Activated CD4-positive, alpha-beta T cell treated with anti-CD3 and anti-CD28 coated beads for 24 hours (primary cell): Measurements from ENCODE around the gene STK32C.

ENCODE experiments used
- DNase-seq, 2 donors: peaks; one replicate each; pipeline ENCODE4 v3.0.0-alpha.2; 2020; ENCODE audit warnings: low read depth in 2 of 2

Gene STK32C

DNA sequence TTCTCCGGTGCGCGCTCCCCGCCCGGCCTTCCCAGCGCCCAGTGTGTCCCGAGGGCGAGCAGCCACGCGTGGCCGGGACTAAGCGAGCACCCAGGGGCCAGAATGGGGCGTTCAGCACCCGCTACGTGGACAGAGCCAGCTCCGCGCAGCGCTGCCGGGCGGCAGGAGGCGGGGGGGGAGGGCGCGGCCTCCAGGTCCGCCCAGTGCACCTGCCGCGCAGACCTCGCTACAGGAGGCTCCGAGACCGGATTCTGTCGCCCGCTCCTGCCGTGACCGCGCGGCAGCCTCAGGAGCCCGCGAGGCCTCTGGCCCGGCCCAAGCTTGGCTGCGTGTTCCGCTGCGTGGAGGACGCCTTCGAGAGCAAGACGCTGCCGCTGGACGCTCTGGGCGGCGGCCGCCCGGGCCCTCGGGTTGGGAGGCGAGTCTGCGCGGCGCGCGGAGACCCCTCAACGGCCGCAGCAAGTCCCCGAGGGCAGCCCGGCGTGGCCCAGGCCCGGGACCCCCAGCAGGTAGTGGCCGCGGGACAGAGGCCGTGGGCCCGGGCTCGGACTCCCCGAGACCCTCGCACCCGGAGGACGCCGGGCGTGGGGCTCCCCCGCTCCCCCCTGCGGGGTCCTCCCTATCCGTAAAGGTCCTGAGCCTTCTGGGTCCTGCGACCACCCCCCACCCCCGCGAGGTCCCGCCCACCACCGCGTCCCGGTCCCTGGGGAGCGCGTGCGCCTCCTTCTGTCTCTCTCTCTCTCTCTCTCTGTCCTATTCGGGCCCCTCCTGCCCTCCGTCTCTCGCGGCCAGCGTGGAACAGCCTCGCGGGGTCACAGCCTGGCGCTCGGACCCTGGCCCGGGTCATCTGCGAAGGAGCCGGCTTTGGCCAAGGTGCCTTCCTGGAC, 121.9 kb downstream of the STK32C start:
- DNase-seq: peak in 1 of 2 donors; percentile 34

- no peak for DNase-seq
These were observed 122.7 kb downstream of the STK32C start for GRCh38 chr10:132184816-132185593.

DNA sequence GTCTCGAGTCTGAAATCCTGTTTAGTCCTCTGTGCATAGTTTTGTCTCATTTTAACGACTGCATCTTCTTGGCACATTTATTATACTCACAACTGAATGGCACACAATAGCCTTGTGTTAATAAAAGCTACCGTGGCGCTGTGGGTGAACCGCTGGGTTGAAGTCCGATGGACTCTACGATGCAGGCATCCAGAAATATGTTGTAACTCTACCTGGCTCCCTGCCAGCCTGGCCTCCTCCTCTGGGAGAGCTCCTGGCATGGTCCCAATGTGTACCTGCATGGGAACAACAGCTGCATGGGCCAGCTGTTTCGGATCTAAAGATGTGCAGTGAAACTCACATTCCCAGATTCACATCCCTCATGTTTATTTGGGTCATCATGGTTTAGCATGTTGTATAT, 124.7 kb downstream of the STK32C start:
- DNase-seq: no peak

DNA sequence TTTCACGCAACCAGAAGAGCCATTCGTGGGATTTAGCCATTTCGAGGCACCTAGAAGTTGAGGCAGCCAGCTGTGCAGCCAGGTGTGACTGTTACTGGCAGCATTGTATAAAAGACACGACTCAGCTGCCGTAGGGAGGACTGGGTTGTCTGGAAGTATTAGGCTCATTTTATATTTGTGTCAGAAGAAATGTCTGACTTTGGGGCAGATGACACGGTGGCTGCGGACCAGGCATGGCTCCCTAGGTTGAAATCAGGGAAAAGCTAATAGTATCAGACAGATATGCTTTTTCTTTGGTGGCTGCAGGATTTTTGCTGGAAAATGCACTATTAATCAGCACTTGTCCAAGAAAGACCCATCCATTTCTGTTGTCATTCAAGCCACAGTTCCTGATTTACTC, 125.2 kb downstream of the STK32C start:
- DNase-seq: no peak

- no peak for DNase-seq
These were observed 125.9 kb downstream of the STK32C start for GRCh38 chr10:132181691-132182425.

- no peak for DNase-seq
These were observed 127.0 kb downstream of the STK32C start for GRCh38 chr10:132180736-132181135.

DNA sequence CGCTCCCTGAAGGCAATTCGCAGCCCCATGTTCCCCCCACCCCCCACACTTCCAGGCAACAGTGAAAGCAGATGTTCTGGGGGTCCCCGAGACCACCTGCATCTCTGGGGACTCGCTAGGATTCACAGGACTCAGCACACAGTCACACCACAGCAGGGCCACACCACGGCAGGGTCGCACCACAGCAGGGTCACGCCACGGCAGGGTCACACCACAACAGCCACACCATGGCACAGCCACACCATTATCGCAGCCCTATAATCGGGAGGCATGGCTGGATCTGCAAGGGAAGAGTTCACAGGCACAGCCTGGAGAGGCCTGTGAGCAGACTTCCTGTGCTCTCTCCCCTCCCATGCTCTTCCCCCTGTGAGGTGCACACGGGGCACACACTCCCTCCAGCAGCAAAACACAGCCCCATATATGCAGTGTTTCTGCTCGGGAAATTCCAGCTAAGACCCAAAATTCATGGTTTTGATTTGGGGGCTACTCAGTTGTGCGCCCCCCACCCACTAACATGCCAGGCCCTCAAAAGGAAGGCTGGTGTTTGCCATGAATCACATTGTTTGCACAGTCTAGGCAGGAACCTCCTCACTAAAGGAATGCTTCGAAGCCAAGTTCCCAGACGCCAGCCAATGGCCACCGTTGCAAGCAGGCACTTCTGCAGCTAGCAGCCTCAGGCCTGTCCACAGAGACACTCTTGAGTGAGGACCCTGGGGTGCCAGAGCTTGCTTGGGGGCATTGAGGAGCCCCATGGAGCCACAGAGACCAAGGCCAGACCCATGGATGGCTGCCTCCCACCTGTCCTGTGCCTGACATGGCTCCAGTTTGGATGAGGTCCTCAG, 128.0 kb downstream of the STK32C start:
- DNase-seq: no peak

GRCh38 chr10:132178672-132179545, 128.8 kb downstream of the STK32C start:
- no peak for DNase-seq

DNA sequence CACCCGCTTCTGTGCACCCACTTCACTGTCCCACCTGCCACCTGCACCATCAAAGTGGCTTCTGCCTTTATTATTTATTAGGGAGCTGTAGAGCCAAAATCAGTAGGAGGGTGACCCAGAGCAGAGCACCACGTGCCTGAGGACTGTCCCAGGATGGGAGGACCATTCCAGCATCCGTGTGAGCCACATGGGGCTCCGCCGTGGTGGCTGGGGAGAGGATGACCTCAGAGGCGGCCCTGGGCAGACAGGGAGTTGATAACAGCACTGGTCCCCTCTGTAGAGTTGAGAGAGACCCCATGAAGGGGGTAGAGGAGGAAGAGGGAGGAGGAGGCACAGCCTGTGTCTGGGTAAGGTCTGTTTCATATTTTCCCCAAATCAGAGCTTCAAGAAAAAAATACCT, 129.7 kb downstream of the STK32C start:
- DNase-seq: no peak

GRCh38 chr10:132176623-132177500, 130.9 kb downstream of the STK32C start:
- no peak for DNase-seq

DNA sequence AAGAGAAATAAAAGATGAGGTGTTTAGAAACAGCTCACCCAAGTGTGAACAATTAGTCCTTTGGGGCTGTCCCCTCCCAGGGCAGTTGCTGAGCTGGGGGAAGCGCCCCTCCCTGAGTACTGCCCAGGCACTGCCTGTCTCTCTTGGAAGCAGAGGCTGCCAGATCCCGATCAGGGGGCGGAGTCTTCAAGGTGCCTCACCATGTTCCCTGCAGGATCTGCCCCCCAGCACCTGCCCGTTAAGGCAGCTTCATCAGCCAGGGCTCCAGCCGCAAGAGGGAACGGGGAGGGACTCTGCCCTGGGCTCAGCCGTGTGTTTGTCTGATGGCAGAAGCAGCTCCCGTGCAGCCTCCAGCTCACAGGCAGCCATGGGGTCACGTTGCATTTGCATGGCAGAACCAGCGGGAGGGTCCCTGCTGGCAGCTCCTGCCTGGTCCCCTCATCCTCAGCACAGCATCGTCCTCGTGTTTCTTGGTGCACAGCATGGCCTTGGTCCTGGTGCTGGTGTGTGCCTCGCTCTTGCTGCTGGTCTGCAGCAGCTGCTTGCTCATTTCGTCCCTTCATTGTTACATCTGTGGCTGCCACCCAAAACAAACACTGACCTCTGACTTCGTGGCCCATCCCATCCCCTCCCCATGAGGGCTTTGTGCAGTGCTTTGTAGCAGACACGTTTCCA, 131.7 kb downstream of the STK32C start:
- DNase-seq: no peak

GRCh38 chr10:132175408-132175807, 132.3 kb downstream of the STK32C start:
- no peak for DNase-seq

DNA sequence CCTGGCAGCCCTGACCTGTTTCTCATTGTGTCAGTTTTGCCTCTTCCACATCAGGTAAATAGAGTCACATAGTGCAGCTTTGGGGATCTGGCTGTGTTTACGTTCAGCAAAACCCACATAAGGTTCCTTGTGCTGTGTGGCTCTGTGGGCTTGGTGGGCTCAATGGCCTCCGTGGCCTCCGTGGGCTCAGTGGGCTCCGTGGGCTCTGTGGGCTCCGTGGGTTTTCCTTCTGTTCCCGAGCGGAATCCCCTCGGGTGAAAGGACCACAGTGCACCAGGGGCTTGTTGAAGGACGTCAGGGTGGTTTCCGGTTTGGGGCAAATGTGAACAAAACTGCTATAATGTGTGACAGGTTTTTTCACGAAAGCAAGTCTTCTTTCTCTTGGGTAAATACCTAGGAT, 133.5 kb downstream of the STK32C start:
- DNase-seq: no peak

GRCh38 chr10:132173185-132173584, 134.6 kb downstream of the STK32C start:
- DNase-seq: no peak

GRCh38 chr10:132172091-132173066, 135.4 kb downstream of the STK32C start:
- DNase-seq: no peak

DNA sequence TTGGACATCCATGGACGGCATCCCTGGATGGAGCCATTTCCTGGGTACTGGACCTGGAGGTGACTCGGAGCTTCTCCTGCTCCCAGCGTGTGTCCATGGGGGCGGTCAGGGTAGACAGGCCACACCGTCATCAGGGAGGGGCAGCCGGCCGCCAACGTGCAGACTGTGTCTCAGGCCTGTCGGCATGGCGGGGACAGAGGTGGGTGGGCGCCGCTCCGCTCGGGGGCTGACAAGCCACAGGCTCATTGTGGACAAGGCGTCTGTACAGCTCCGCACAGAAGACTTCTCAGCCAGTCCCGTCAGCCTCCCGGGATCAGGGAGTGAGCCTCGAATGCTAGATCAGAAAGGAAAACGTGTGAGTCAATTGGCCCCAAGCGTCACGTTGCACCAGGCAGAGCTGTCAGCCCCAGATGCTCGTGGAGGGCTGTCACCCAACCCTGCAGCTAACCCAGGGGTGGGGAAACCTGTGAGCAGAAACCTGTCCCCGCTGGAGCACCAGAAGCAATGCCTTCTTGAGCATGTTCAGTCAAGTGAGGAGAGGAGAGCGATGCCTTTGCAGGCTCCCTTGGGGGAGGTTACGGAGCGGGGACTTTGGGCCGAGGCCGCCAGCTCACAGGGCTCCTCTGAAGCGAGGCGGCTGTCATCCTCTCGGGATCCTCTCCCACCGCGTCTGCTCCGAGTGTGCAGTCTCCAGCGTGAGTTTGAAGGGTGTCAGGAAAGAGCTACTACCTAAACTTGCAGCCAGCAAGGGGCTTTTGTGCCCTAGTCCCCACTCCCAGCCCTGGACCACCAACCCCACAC, 137.0 kb downstream of the STK32C start:
- DNase-seq: no peak
